ENCODE results near the gene H2AZ2.
"Not testable (repeated sequence)": the region's sequence is repeated elsewhere in the genome, so short reads cannot be mapped to it uniquely, and the experiment has no call there.

Gene H2AZ2

DNA sequence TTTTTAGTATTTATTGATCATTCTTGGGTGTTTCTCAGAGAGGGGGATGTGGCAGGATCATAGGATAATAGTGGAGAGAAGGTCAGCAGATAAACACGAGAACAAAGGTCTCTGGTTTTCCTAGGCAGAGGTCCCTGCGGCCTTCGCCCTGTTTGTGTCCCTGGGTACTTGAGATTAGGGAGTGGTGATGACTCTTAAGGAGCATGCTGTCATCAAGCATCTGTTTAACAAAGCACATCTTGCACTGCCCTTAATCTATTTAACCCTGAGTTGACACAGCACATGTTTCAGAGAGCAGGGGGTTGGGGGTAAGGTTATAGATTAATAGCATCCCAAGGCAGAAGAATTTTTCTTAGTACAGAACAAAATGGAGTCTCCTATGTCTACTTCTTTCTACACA lies 22.4 kb upstream of the H2AZ2 start:
- DNase-seq: not testable (repeated sequence)

GRCh38 chr7:44867073-44867995 lies 19.4 kb upstream of the H2AZ2 start:
- DNase-seq: peak; percentile 42

GRCh38 chr7:44861949-44862348 lies 14.1 kb upstream of the H2AZ2 start:
- DNase-seq: not testable (repeated sequence)

GRCh38 chr7:44858161-44858560 lies 10.3 kb upstream of the H2AZ2 start:
- no peak for DNase-seq

DNA sequence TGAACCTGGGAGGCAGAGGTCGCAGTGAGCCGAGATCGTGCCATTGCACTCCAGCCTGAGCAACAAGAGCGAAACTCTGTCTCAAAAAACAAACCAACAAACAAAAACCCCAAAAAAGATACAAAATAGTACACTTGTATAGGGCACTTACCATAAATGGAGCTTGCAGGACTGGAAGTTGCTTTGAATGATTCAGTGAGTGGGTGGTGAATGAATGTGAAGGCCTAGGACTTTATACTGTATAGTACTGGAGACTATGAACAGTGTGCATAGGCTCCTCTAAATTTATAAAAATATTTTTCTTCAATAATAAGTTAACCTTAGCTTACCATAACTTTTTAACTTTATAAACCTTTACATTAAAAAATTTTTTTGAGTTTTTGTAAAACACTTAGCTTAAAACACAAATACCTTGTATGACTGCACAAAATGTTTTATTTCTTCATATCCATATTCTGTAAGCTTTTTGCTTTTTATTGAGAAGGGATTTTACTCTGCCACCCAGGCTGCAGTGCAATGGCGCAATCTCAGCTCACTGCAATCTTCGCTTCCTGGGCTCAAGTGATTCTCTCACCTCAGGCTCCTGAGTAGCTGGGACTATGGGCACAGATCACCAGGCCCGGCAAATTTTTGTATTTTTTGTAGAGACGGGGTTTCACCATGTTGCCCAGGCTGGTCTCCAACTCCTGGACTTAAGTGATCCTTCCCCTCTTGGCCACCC lies 6.9 kb upstream of the H2AZ2 start:
- no peak for DNase-seq

GRCh38 chr7:44853391-44853790 lies 5.5 kb upstream of the H2AZ2 start:
- peak; percentile 54 for DNase-seq

GRCh38 chr7:44852590-44852989 lies 4.7 kb upstream of the H2AZ2 start:
- no peak for DNase-seq

- no peak for DNase-seq
Observed at GRCh38 chr7:44849885-44850544, 2.1 kb upstream of the H2AZ2 start.

DNA sequence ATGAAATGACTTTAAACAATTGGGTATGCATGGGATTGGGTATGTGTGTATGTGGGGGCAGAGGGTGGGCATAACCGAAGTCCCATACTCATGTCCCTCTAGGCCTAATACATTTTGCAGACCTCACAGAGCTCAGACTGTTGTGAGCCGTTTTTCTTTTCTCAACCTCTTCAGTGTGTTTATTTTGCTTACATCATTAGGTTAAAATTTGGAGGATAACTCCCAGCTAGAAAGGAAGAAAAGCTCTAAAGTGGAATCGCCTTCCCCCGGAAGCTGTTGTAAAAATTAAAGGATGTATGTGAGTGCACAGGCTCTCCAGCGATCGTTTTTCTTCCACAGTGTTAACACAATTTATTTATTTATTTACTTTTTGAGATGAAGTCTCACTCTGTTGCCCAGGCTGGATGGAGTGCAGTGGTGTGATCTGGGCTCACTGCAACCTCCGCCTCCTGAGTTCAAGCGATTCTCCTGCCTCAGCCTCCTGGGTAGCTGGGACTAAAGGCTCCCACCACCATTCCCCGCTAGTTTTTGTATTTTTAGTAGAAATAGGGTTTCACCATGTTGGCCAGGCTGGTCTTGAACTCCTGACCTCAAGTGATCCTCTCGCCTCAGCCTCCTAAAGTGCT lies 1.5 kb upstream of the H2AZ2 start:
- DNase-seq: no peak

DNA sequence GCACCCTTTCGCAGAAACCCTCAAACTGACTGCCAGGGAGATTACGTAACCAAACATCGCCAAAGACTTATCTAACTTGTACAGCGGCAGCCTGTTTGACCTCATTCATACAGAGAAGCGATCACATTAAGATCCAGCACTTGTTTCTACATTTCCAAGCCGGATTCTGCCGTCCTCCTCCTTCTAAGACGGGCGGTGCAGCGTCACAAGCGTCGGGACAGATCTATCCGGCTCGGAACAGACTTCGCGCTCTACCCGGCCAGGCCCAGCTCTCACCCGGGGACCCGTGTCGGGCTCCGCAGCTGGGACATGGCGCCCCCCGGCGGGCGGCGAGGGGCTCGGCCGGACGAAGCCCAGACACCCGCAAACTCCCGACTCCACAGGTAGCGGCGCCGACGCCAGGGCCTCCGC lies 373 bp downstream of the H2AZ2 start:
- peak; percentile 87 for DNase-seq

- no peak for DNase-seq
Observed at GRCh38 chr7:44846816-44847508, 925 bp downstream of the H2AZ2 start.

- peak; percentile 20 for DNase-seq
Observed at GRCh38 chr7:44846390-44846789, 1.5 kb downstream of the H2AZ2 start.

- DNase-seq: no peak
Observed at GRCh38 chr7:44845451-44845850, 2.4 kb downstream of the H2AZ2 start.

- not testable (repeated sequence) for DNase-seq
Observed at GRCh38 chr7:44843440-44843839, 4.4 kb downstream of the H2AZ2 start.

- DNase-seq: not testable (repeated sequence)
Observed at GRCh38 chr7:44842675-44843074, 5.2 kb downstream of the H2AZ2 start.

- no peak for DNase-seq
Observed at GRCh38 chr7:44838751-44839150, 9.1 kb downstream of the H2AZ2 start.

DNA sequence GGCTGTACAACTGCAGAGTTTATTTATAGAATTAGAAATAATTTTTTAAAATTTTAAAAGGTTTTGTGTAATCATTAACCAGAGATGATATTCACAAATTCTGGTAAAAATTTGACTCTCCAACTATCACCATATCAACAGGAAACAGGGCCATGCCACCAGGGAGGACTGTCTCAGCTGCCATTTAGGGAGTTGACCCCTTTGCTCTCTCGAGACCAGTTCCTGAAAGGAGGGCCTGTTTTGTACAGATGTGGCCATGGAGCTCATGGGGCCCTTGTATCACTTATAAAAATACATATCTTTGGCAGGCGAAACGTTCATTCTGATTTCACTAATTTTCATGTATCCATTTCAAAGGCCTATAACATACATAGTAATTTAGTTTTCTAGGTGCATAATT lies 20.3 kb downstream of the H2AZ2 start:
- no peak for DNase-seq

DNA sequence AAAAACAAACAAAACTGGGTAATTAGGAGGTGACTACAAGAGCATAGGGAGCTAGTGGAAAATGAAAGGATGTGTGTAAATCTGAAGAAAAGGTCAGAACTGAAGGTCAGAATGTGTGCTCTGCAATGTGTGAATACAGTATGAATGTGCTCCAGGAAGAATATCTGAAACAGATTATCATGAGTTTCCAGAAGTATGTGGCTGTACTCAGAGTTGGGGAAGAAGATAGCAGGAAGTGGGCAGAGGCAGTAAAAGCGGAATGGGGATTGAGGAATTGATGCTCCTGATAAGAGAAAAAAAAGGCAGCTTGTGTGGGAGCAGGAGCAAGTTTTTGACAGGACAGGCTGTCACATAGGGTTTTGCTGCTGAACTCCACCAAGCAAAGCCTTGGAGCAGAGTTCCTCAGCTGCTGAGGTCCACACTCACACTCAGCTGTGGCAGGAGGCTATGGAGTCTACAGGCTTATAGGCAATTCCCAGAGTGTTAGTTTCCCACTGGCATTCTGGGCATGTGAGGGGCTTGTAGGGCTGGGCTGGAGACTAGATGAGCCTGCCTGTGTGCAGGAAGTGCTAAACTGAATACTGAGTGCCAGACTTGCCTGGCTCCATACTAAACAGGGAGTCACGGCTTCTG lies 22.9 kb downstream of the H2AZ2 start:
- no peak for DNase-seq

- no peak for DNase-seq
Observed at GRCh38 chr7:44823255-44823781, 24.6 kb downstream of the H2AZ2 start.

- DNase-seq: no peak
Observed at GRCh38 chr7:44819292-44819691, 28.6 kb downstream of the H2AZ2 start.

- no peak for DNase-seq
Observed at GRCh38 chr7:44814919-44815318, 33.0 kb downstream of the H2AZ2 start.

DNA sequence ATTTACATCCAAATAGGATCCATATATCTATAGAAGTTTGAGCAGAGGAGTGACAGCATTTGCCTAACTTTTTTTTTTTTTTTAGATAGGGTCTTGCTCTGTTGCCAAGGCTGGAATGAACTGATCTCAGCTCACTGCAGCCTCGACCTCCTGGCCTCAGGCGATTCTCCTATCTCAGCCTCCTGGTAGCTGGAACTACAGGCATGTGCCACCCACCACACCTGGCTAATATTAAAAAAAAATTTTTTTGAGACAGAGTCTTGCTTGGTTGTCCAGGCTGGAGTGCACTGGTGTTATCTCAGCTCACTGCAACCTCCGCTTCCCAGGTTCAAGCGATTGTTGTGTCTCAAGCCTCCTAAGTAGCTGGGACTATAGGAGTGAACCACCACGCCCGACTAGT lies 36.3 kb downstream of the H2AZ2 start:
- DNase-seq: no peak

Data from stimulated activated CD4-positive, alpha-beta T cell treated with anti-CD3 and anti-CD28 coated beads, Interleukin-15, amount 100 ng/mL, for 24 hours (primary cell).